Measurements from ENCODE around the gene IDH3B. TPM values are rescaled to one million over a fixed set of nuclear protein-coding genes. Genes with fewer than 3 reads are reported as not detected.
A peak's percentile ranks its signal among the peaks of the same experiment; 100 is the strongest.
"Not testable (repeated sequence)": the region's sequence is repeated elsewhere in the genome, so short reads cannot be mapped to it uniquely, and the experiment has no call there.

The IDH3B gene
- total RNA-seq, 1 donor from 2014 or later, result 76.2 TPM

- FAIRE-seq, result no peak
- DNase-seq (ENCODE audit: low spot score in 2 of 2), result no peak
Observed at GRCh38 chr20:2695206-2695983, 31.4 kb upstream of the IDH3B start.

- FAIRE-seq (no peak), DNase-seq (ENCODE audit: low spot score in 2 of 2) (no peak)
Observed at GRCh38 chr20:2694519-2694918, 30.5 kb upstream of the IDH3B start.

- FAIRE-seq (no peak), DNase-seq (ENCODE audit: low spot score in 2 of 2) (peak in 1 of 2 donors; percentile 35)
Observed at GRCh38 chr20:2694008-2694471, 30.0 kb upstream of the IDH3B start.

- FAIRE-seq, result no peak
- DNase-seq (ENCODE audit: low spot score in 2 of 2), result peak; percentile 90
Observed at GRCh38 chr20:2693286-2694007, 29.4 kb upstream of the IDH3B start.

GRCh38 chr20:2692886-2693285, 28.9 kb upstream of the IDH3B start:
- FAIRE-seq (no peak), DNase-seq (ENCODE audit: low spot score in 2 of 2) (no peak)

- FAIRE-seq, result no peak
- peak; percentile 97 for DNase-seq (ENCODE audit: low spot score in 2 of 2)
Observed at GRCh38 chr20:2692036-2692885, 28.2 kb upstream of the IDH3B start, which contains the start of gene EBF4. TSS of gene EBF4 (plus strand) at chr20:2692780. CDS start at chr20:2693646, 866 bp downstream.

- FAIRE-seq, result no peak
Observed at GRCh38 chr20:2691663-2692035, 27.6 kb upstream of the IDH3B start.

GRCh38 chr20:2691127-2691526, 27.1 kb upstream of the IDH3B start:
- FAIRE-seq, result no peak
- no peak for DNase-seq (ENCODE audit: low spot score in 2 of 2)

More at GRCh38 chr20:2691663-2692035, 27.6 kb upstream of the IDH3B start:
- DNase-seq (ENCODE audit: low spot score in 2 of 2), result no peak

- FAIRE-seq, result no peak
Observed at GRCh38 chr20:2690718-2691117, 26.7 kb upstream of the IDH3B start.

GRCh38 chr20:2690213-2690612, 26.2 kb upstream of the IDH3B start:
- FAIRE-seq, result no peak
- no peak for DNase-seq (ENCODE audit: low spot score in 2 of 2)

More at GRCh38 chr20:2690718-2691117, 26.7 kb upstream of the IDH3B start:
- no peak for DNase-seq (ENCODE audit: low spot score in 2 of 2)

- DNase-seq (ENCODE audit: low spot score in 2 of 2) (peak; percentile 42 to 57), FAIRE-seq (no peak)
Observed at GRCh38 chr20:2688041-2688591, 24.1 kb upstream of the IDH3B start.

- DNase-seq (ENCODE audit: low spot score in 2 of 2) (no peak), FAIRE-seq (no peak)
Observed at GRCh38 chr20:2687514-2687913, 23.5 kb upstream of the IDH3B start.

GRCh38 chr20:2684817-2685216, 20.8 kb upstream of the IDH3B start:
- not testable (repeated sequence) for DNase-seq (ENCODE audit: low spot score in 2 of 2); FAIRE-seq

- not testable (repeated sequence) for FAIRE-seq; DNase-seq (ENCODE audit: low spot score in 2 of 2)
Observed at GRCh38 chr20:2682040-2682439, 18.0 kb upstream of the IDH3B start.

GRCh38 chr20:2680046-2680445, 16.0 kb upstream of the IDH3B start:
- DNase-seq (ENCODE audit: low spot score in 2 of 2), result no peak
- no peak for FAIRE-seq

GRCh38 chr20:2673453-2673852, 9.4 kb upstream of the IDH3B start:
- FAIRE-seq (no peak), DNase-seq (ENCODE audit: low spot score in 2 of 2) (no peak)

GRCh38 chr20:2672446-2672845, 8.4 kb upstream of the IDH3B start:
- no peak for FAIRE-seq
- DNase-seq (ENCODE audit: low spot score in 2 of 2), result no peak

- DNase-seq (ENCODE audit: low spot score in 2 of 2) (no peak), FAIRE-seq (no peak)
Observed at GRCh38 chr20:2671977-2672376, 8.0 kb upstream of the IDH3B start.

- no peak for FAIRE-seq
- DNase-seq (ENCODE audit: low spot score in 2 of 2), result no peak
Observed at GRCh38 chr20:2663364-2663886, 591 bp downstream of the IDH3B start.

GRCh38 chr20:2659547-2659946, 4.5 kb downstream of the IDH3B start:
- FAIRE-seq (no peak), DNase-seq (ENCODE audit: low spot score in 2 of 2) (no peak)

Data from frontal cortex (tissue), 4 donors.